Upper lobe of right lung (tissue), 1 donor: Measurements from ENCODE around the gene SYDE1. TPM values are rescaled to one million over a fixed set of nuclear protein-coding genes. Genes with fewer than 3 reads are reported as not detected.

Experiments
- ATAC-seq: fragments of 200-7000 bp; cut with Tn5 transposase; one replicate; pipeline ENCODE4 v1.9.1; 2020; ENCODE audit warnings: mild to moderate bottlenecking, moderate library complexity
- DNase-seq: peaks from one replicate; pipeline ENCODE4 v3.0.0-alpha.2; 2020
- H3K27ac ChIP-seq: fragments of 200-600 bp; one replicate; pipeline ENCODE4 v1.8.0; 2022
- H3K27me3 ChIP-seq: fragments of 200-600 bp; one replicate; pipeline ENCODE4 v1.8.0; 2022; ENCODE audit warnings: mild to moderate bottlenecking
- H3K36me3 ChIP-seq: fragments of 200-600 bp; one replicate; pipeline ENCODE4 v1.8.0; 2022
- H3K4me1 ChIP-seq: fragments of 200-600 bp; one replicate; pipeline ENCODE4 v1.8.0; 2022
- H3K4me3 ChIP-seq: fragments of 200-600 bp; one replicate; pipeline ENCODE4 v1.8.0; 2022; ENCODE audit warnings: mild to moderate bottlenecking
- H3K9me3 ChIP-seq: fragments of 200-600 bp; one replicate; pipeline ENCODE4 v1.8.0; 2022
- intact Hi-C: fragments of 100-400 bp; cut with DNase I; formaldehyde crosslinking; loops from one replicate; pipeline ENCODE4 v1.11.0; 2022
- total RNA-seq: library from RNA; stranded (reverse); fragmentation: NEBNext Ultra II Directional; extraction: Animal tissue kit (Norgen Biotek cat#: 25700); gene quantifications from one replicate; pipeline ENCODE4 v1.2.1, GENCODE V29; 2021
- TF ChIP-seq, protein P1 (sequence below): fragments of 200-600 bp; IDR thresholded peaks from one replicate; pipeline ENCODE4 v1.8.0; 2022; ENCODE audit warnings: antibody characterized with exemption
- donor health status: DM: no; HTN: yes; CAD: no; lungs with severe emphysema.

The SYDE1 gene
- total RNA-seq, 1 donor from 2014 or later = 25.8 TPM

DNA sequence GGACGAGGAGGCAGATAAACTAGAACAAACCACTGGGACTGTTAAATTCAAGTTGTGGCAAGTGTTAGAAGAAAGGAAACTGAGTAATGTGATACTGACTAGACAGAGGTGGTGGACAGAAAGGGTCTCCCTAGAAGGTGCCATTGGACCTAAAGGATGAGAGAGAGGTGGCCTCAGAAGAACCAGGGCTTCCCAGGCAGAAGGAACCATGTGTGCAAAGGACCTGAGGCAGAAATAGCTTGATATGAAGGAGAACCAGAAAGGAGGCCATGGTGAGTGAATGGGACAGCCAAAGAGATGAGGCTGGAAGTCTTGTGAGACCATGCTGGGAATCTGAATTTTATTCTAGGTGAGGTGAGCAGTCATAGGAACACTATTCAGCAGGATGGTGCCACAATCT is 2.8 kb upstream of the SYDE1 start:
- intact Hi-C loops = no loop called here
- ATAC-seq (no peak), DNase-seq (no peak)
- no peaks in the 10 kb centered on the region for H3K36me3 ChIP-seq
- no peaks in the 10 kb centered on the region for H3K27me3 ChIP-seq
- H3K27ac ChIP-seq = no peak overlapping the region
- TF ChIP-seq, protein P1, sequence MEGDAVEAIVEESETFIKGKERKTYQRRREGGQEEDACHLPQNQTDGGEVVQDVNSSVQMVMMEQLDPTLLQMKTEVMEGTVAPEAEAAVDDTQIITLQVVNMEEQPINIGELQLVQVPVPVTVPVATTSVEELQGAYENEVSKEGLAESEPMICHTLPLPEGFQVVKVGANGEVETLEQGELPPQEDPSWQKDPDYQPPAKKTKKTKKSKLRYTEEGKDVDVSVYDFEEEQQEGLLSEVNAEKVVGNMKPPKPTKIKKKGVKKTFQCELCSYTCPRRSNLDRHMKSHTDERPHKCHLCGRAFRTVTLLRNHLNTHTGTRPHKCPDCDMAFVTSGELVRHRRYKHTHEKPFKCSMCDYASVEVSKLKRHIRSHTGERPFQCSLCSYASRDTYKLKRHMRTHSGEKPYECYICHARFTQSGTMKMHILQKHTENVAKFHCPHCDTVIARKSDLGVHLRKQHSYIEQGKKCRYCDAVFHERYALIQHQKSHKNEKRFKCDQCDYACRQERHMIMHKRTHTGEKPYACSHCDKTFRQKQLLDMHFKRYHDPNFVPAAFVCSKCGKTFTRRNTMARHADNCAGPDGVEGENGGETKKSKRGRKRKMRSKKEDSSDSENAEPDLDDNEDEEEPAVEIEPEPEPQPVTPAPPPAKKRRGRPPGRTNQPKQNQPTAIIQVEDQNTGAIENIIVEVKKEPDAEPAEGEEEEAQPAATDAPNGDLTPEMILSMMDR = no peak
- no peak overlapping the region for H3K4me3 ChIP-seq
- no peaks in the 10 kb centered on the region for H3K9me3 ChIP-seq
- H3K4me1 ChIP-seq = peaks cover 4% of the 10 kb centered on the region

DNA sequence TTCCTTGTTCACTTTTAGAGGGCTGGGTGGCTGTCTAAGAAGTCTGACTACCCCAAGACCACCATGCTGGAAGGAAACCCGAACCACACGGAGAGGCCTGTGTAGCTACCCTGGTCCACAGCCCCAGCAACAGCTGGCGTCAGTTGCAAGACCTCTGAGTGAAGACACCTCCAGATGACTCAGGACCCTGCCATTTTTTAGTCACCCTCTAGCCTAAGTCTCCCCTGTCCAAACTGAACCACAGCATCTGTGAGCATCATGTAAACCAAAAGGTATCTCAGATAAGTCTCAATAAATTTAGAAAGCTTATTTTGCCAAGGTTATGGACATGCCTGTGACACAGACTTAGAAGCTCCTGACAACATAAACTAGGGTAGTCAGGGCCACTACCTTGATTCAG is 2.2 kb upstream of the SYDE1 start:
- intact Hi-C loops = no loop called here
- TF ChIP-seq, protein P1 = no peak
- DNase-seq = no peak
- H3K27me3 ChIP-seq = no peaks in the 10 kb centered on the region
- H3K36me3 ChIP-seq = no peaks in the 10 kb centered on the region
- H3K4me3 ChIP-seq = no peak overlapping the region
- no peaks in the 10 kb centered on the region for H3K9me3 ChIP-seq
- H3K27ac ChIP-seq = no peak overlapping the region
- ATAC-seq = no peak
- peaks cover 4% of the 10 kb centered on the region for H3K4me1 ChIP-seq

DNA sequence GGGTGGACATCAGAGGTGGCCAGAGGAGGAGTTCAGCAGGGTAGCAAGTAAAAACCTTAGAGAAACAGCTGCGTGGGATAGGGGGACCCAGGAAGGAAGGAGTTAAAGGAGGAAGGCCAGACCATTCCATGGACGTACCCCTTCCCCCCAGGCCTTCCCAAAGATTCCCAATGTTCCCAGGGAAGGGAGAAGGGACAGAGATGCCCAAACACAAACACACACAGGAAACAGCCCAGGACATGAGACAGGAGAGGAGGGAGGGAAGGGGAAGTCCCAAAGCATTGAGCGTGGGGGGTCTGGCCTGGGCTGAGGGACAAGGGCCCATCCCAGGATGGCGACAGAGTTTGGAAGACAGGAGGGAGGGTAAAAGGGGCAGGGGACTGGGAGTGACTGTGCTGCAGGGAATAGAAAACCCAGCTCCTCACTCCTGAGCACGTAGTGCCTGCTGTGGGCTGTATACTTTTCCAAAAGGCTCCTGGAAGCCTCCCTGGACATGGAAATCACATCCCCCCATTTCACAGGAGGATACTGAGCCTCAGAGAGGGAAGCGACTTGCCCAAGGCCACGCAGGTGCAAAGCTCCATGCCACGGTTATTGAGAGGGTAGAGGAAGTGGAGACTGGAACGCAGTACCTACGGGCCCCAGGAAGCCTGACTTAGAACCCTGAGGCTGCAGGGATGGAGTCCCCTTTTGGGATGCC is 1.1 kb downstream of the SYDE1 start:
- Histone ChIP-seq H3K4me1 (peaks cover 4% of the 10 kb centered on the region), H3K27me3 (no peaks in the 10 kb centered on the region), H3K9me3 (no peaks in the 10 kb centered on the region), H3K36me3 (peaks cover 16% of the 10 kb centered on the region), H3K4me3 (peak overlapping the region; percentile 66), H3K27ac (peak overlapping the region; percentile 85)
- ATAC-seq = peak; percentile 40
- TF ChIP-seq, protein P1 = no peak
- no peak for DNase-seq
- intact Hi-C loops = no loop called here

DNA sequence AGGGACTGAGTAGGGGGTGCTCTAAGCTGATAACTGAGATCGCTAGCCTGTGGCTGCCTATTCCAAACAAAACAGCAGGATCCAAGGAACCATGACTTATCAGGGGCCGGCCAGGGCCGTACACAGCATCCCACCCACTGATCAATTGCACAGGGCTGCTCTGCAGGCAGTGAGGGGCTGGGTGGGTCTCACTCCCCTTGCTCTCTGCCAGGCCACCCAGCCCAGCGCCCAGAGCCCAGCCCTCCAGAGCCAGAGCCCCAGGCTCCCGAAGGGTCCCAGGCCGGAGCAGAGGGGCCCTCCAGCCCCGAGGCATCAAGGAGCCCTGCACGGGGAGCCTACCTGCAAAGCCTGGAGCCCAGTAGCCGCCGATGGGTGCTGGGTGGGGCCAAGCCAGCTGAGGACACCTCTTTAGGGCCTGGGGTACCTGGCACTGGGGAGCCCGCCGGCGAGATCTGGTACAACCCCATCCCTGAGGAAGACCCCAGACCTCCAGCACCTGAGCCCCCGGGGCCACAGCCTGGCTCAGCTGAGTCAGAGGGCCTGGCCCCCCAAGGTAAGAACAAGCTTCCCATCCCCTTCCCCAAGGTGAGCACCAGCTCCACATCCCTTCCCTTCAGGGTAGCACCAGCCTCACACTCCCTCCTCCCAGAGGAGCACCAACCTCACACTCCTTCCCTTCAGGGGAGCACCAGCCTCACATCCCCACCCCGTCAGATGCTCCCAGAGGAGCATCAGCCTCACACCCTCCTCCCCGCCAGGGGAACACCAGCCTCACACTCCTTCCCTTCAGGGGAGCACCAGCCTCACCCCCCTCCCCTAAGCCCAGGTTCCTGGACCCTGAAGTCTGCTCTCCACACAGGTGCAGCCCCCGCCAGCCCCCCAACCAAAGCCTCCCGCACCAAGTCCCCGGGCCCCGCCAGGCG is 1.9 kb downstream of the SYDE1 start:
- ATAC-seq = no peak
- H3K4me1 ChIP-seq = peaks cover 4% of the 10 kb centered on the region
- H3K9me3 ChIP-seq = no peaks in the 10 kb centered on the region
- H3K36me3 ChIP-seq = peaks cover 21% of the 10 kb centered on the region
- intact Hi-C loops = no loop called here
- TF ChIP-seq, protein P1 = no peak
- no peak for DNase-seq
- no peak overlapping the region for H3K4me3 ChIP-seq
- peak overlapping the region; percentile 24 for H3K27ac ChIP-seq
- no peaks in the 10 kb centered on the region for H3K27me3 ChIP-seq

DNA sequence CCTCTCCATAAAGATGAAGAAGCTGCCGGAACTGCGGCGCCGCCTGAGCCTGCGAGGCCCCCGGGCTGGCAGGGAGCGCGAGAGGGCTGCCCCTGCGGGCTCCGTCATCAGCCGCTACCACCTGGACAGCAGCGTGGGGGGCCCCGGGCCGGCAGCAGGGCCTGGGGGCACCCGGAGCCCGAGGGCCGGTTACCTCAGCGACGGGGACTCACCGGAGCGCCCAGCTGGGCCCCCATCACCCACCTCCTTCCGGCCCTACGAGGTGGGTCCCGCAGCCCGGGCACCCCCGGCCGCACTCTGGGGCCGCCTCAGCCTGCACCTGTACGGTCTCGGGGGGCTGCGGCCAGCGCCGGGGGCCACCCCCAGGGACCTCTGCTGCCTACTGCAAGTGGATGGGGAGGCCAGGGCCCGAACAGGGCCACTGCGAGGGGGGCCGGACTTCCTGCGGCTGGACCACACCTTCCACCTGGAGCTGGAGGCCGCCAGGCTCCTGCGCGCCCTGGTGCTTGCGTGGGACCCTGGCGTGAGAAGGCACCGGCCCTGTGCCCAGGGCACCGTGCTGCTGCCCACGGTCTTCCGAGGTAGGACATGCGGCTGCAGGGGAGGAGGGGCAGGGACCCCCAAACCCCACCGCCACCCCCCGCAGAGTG is 2.7 kb downstream of the SYDE1 start:
- no peak overlapping the region for H3K4me3 ChIP-seq
- H3K27ac ChIP-seq = no peak overlapping the region
- H3K36me3 ChIP-seq = peaks cover 25% of the 10 kb centered on the region
- H3K9me3 ChIP-seq = no peaks in the 10 kb centered on the region
- peaks cover 4% of the 10 kb centered on the region for H3K4me1 ChIP-seq
- ATAC-seq (no peak), DNase-seq (no peak)
- TF ChIP-seq, protein P1 = no peak
- intact Hi-C loops = no loop called here
- no peaks in the 10 kb centered on the region for H3K27me3 ChIP-seq
